ENCODE measurements around the gene RASA1.

RASA1 gene

DNA sequence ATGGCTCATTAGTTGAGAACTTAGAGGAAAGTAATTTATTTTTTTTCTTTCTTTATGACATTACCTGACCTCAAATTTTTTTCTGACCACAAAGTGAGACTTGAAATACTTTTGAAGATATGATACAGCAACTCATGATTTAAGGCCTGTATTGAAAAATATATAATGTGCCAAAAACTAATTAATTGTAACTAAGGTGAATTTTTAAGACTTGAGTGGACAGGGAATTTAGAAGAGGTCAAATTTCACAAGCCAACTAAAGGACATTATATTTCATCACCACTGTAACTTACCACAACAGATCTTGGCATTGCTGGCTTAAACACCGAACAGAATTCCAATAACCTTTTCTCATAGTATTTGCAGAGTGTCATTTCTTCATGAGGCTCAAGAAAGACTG lies 143.2 kb downstream of the RASA1 start:
- peak overlapping the region; percentile 68 for H3K4me3 Mint-ChIP-seq
- DNase-seq (ENCODE audit: low spot score in 2 of 2) = no peak
- H3K27me3 Mint-ChIP-seq = no peaks in the 10 kb centered on the region
- peak overlapping the region; percentile 94 for H3K27ac Mint-ChIP-seq
- H3K36me3 Mint-ChIP-seq = peaks cover 29% of the 10 kb centered on the region
- H3K9me3 Mint-ChIP-seq = no peaks in the 10 kb centered on the region
- peaks cover 34% of the 10 kb centered on the region for H3K4me1 Mint-ChIP-seq
- no peak for ATAC-seq (ENCODE audit: low read depth)

DNA sequence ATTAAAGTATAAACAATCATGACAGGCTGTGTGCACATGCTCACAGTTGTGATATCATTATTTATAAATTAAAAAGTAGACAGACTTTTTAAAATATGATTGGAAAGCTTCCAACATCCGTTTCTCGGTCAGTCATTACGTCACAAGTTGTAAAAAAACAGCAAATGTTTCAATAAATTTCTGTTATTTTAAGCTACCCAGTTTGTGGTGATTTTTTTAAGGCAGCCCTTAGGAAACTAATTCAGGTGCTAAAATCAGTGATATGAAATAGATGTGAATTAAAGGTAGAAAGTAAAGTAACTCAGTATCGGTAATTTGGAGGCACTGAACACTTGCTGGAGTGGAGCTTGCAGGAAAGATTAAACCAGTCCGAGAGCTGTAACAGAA lies 143.9 kb downstream of the RASA1 start:
- H3K27me3 Mint-ChIP-seq = no peaks in the 10 kb centered on the region
- DNase-seq (ENCODE audit: low spot score in 2 of 2) (no peak), ATAC-seq (ENCODE audit: low read depth) (no peak)
- peak overlapping the region; percentile 93 for H3K4me3 Mint-ChIP-seq
- peaks cover 30% of the 10 kb centered on the region for H3K4me1 Mint-ChIP-seq
- H3K36me3 Mint-ChIP-seq = peaks cover 24% of the 10 kb centered on the region
- no peaks in the 10 kb centered on the region for H3K9me3 Mint-ChIP-seq
- peak overlapping the region; percentile 94 for H3K27ac Mint-ChIP-seq

DNA sequence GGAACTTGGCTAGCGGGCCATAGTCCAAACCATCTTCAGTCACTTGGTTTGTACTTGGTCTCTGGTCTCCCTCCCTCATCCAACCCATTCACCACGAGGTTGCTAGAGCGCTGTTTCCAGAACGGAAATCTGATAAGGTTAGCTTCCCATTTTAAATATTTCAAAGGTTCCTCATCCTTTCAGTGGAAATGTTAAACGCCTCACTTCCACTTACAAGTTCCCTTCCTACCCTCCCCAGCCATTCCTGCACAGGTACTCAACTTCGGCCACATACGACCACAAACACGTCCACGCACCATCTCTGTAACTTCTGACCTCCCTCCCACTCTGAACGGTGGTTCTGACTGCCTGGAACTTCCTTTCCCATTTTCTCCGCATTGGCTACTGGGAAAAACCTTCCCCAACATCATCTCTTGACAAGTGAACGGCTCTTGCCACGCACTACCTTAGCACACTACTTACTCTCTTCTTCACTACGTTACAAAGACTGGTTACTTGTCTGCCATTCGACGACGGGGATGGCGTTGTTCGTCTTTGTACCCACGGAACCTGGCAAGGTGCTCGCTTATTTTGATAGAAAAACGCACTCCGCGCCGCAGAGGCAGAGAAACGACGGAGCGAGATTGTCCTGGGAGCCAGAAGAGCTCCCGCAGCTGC lies 144.4 kb downstream of the RASA1 start:
- peak; percentile 27 for ATAC-seq (ENCODE audit: low read depth)
- H3K4me1 Mint-ChIP-seq = peaks cover 24% of the 10 kb centered on the region
- peaks cover 19% of the 10 kb centered on the region for H3K36me3 Mint-ChIP-seq
- peak; percentile 12 to 28 for DNase-seq (ENCODE audit: low spot score in 2 of 2)
- no peaks in the 10 kb centered on the region for H3K27me3 Mint-ChIP-seq
- peak overlapping the region; percentile 93 for H3K4me3 Mint-ChIP-seq
- peak overlapping the region; percentile 94 for H3K27ac Mint-ChIP-seq
- no peaks in the 10 kb centered on the region for H3K9me3 Mint-ChIP-seq

DNA sequence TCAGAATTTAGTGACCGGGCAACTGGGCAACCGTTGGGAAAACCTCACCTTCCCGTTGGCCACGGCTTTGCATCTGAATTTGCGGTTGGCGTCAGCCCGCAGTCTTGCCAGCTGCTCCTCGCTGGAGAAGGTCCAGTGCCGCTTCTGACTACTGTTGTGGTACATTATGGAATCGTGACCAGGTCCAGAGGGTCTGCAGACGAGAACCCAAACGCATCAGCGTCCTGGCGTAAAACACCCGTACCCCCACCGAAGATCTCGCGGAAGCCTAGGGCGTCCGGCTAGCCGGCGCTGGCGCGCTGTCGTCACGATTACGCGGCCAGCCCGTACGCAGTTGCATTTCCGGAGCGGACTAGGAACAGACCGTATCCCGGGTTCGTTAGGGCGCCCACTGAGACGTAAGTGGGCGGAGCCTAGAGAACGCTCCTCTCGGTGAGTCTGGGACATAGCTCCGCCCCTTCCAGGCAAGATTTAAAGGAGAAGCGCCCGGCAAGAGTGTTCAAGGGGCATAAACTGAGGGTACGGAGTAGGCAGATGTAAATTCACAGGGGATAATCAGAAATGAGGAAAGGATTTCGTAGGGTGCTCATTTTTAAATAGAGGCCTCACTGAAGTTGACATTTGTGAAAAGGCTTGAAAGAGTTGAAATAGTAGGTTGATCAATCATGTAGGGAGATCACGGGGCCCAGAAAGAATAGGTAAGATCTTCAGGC lies 145.1 kb downstream of the RASA1 start, which contains the start of gene CCNH:
Gene CCNH, minus strand, starts transcription at position 301 of the 713 bp plus-strand sequence. Its CDS starts 136 bp downstream, at position 165.
- Mint-ChIP-seq H3K36me3 (peaks cover 13% of the 10 kb centered on the region), H3K4me1 (peaks cover 24% of the 10 kb centered on the region), H3K4me3 (peak within 1 kb of the TSS; percentile 93), H3K27ac (peak within 1 kb of the TSS; percentile 94), H3K9me3 (no peaks in the 10 kb centered on the region), H3K27me3 (no peaks in the 10 kb centered on the region)
- DNase-seq (ENCODE audit: low spot score in 2 of 2) = peak; percentile 86 to 94
- ATAC-seq (ENCODE audit: low read depth) = peak; percentile 94

DNA sequence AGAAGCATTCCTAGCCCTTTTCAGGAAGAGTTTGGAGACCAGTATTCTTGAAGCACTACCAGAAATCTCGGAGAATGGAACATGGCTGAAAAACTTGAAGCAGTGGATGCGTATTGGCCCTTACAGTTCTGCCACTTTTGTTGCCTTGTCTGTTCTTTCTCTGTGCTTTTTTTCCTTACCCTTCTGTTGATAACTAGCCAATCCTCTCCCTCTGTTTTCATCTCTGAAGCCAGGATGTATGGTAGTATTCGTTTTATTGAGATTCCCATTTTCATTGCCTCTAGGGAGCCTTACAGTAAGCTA lies 145.6 kb downstream of the RASA1 start:
- H3K4me1 Mint-ChIP-seq = peaks cover 22% of the 10 kb centered on the region
- peak overlapping the region; percentile 94 for H3K27ac Mint-ChIP-seq
- no peak for ATAC-seq (ENCODE audit: low read depth)
- no peaks in the 10 kb centered on the region for H3K9me3 Mint-ChIP-seq
- peaks cover 10% of the 10 kb centered on the region for H3K36me3 Mint-ChIP-seq
- DNase-seq (ENCODE audit: low spot score in 2 of 2) = no peak
- H3K4me3 Mint-ChIP-seq = peak overlapping the region; percentile 93
- no peaks in the 10 kb centered on the region for H3K27me3 Mint-ChIP-seq

DNA sequence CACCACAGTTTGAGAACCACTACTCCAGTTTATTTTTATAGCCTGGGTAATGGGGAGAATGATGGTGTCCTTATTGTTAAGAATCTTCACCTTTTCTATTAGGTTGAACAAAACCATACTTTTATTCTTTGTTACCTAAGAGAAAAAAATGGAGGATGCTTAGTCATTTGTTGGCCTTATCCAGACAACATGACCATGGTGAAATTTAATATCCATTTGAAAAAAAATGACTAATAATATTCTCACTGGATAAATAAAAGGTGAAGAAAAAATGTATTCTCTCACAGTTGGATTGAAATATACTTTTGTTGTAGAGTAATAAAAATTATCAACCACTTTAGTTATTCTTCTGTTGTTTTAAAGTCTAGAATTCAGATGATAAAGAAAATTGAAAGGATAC lies 150.8 kb downstream of the RASA1 start:
- Mint-ChIP-seq H3K27me3 (peaks cover 2% of the 10 kb centered on the region), H3K4me3 (no peak overlapping the region), H3K27ac (no peak overlapping the region), H3K4me1 (peaks cover 3% of the 10 kb centered on the region), H3K9me3 (no peaks in the 10 kb centered on the region), H3K36me3 (no peaks in the 10 kb centered on the region)
- ATAC-seq (ENCODE audit: low read depth) (no peak), DNase-seq (ENCODE audit: low spot score in 2 of 2) (no peak)

DNA sequence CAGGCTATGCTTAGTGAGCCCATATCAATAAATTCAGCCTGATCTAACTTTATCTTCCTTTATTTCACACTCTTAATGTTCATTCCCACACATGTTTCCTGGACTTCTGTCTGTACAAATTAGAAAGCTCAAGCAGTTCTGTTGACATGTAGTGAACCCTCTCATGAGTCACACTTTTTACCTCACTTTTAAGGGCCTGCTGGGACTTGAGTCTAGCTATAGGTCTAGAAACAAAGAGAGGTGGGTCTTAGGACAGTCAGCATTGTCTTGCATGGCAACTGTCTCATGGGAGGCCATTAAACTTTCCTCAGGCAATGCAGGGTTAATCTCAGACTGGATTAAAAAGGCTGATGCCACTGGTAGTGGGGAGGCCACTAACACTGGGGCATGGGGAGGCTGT lies 153.6 kb downstream of the RASA1 start:
- ATAC-seq (ENCODE audit: low read depth) (no peak), DNase-seq (ENCODE audit: low spot score in 2 of 2) (no peak)
- Mint-ChIP-seq H3K27me3 (peaks cover 2% of the 10 kb centered on the region), H3K36me3 (no peaks in the 10 kb centered on the region), H3K4me3 (no peak overlapping the region), H3K4me1 (no peaks in the 10 kb centered on the region), H3K27ac (no peak overlapping the region), H3K9me3 (no peaks in the 10 kb centered on the region)

DNA sequence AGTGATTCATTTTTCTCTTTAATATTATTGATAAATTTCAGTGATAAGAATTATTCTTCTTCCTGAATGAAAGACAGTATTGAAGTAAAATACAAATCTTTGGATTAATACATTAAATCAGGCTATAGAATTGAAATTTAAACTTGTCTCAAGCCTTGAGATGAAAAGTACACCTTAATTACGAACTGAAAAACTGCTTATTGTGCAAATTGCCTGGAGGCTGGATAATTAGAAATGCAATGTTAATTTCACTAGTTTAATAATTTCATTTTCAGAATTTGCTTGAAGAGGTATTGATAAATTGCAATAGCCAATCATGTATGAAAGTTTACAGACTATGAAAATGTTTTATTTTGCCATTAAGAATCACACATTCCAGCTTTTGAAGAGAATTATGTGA lies 156.1 kb downstream of the RASA1 start:
- ATAC-seq (ENCODE audit: low read depth) (no peak), DNase-seq (ENCODE audit: low spot score in 2 of 2) (no peak)
- Mint-ChIP-seq H3K36me3 (no peaks in the 10 kb centered on the region), H3K4me1 (no peaks in the 10 kb centered on the region), H3K4me3 (no peak overlapping the region), H3K9me3 (no peaks in the 10 kb centered on the region), H3K27ac (no peak overlapping the region), H3K27me3 (peaks cover 4% of the 10 kb centered on the region)

DNA sequence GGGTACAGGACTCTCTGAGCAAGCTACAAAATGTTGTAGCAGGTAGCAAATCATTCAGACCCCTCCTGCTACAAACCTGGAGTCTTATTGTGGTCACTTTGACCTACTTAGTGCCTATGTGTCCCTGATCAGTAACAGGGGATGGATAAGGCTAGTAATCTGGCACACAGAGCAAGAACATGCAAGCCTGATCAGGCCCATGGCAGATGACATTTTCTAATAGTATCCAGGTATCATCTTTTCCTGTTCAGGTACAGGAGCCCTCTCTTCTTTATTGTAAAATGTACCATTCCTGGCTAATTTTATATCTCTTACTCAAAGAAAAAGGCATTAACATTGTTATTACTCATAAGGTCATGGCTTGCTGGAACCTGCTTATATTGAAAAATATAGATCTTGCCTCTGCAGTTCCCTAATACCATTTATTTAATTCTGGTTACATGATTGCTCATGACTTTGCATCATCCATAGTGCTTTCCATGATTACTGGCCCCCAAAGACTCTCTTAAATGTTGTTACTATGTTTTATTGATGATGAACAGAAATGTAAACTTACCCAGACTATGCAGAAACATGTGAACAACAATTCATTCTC lies 163.3 kb downstream of the RASA1 start:
- H3K4me1 Mint-ChIP-seq = no peaks in the 10 kb centered on the region
- ATAC-seq (ENCODE audit: low read depth) = no peak
- no peak for DNase-seq (ENCODE audit: low spot score in 2 of 2)
- no peak overlapping the region for H3K4me3 Mint-ChIP-seq
- H3K27ac Mint-ChIP-seq = no peak overlapping the region
- no peaks in the 10 kb centered on the region for H3K36me3 Mint-ChIP-seq
- H3K27me3 Mint-ChIP-seq = peaks cover 12% of the 10 kb centered on the region
- no peaks in the 10 kb centered on the region for H3K9me3 Mint-ChIP-seq

DNA sequence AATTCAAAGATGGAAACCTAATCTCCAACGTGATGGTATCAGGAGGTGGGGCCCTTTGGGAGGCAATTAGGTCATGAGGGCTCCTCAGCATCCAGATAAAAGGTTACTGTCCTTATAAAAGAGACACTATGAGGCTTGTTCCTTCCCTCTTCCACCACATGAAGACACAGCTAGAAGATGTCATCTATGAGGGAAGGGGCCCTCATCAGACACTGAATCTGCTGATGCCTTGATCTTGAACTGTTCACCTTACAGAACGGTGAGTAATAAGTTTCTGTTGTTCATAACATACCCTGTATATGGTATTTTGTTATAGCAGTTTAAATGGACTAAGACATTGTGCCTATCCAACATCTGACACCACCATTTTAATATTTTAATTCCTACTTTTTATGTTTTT lies 164.8 kb downstream of the RASA1 start:
- H3K36me3 Mint-ChIP-seq = no peaks in the 10 kb centered on the region
- DNase-seq (ENCODE audit: low spot score in 2 of 2) (no peak), ATAC-seq (ENCODE audit: low read depth) (no peak)
- H3K27me3 Mint-ChIP-seq = peaks cover 10% of the 10 kb centered on the region
- no peak overlapping the region for H3K27ac Mint-ChIP-seq
- H3K4me1 Mint-ChIP-seq = no peaks in the 10 kb centered on the region
- no peaks in the 10 kb centered on the region for H3K9me3 Mint-ChIP-seq
- H3K4me3 Mint-ChIP-seq = no peak overlapping the region

DNA sequence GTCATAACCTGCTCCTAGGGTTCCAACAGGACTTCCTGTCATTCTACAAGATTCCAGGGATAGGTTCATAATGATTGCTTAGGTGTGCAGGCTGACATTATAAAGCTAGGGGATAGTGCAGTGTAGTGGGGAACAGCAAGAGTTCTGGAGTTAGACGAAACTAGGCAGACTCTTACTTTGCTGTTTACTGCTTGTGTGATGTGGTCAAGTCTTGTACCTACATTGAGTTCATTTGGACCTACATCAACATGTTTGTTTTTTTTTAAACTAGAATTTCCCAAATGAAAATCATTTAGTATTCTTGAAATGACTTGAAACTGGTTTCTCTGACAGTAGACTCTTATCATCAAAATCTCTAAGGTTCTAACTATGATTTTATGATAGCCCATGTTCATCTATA lies 166.3 kb downstream of the RASA1 start:
- ATAC-seq (ENCODE audit: low read depth) = no peak
- Mint-ChIP-seq H3K27ac (no peak overlapping the region), H3K4me3 (no peak overlapping the region), H3K27me3 (peaks cover 10% of the 10 kb centered on the region), H3K4me1 (no peaks in the 10 kb centered on the region), H3K9me3 (no peaks in the 10 kb centered on the region), H3K36me3 (no peaks in the 10 kb centered on the region)
- no peak for DNase-seq (ENCODE audit: low spot score in 2 of 2)

DNA sequence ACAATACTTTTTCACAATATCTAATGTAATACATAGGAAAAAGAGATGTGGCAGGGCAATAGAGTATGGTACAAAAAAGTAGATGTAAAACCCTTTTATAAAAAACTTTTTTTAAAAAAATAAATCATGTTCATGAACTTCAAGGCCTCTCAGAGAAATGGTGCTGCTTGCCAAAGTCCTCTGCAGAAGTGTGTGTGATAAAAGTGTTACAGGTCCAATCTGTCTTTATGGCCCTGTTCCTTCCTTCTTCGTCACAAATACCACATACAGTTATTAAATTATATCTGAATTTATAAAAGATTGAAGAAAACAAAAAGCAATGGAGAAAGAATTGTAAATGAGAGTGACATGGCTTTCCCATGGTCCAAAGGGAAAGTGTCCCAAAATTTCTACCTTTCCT lies 166.8 kb downstream of the RASA1 start:
- H3K9me3 Mint-ChIP-seq = no peaks in the 10 kb centered on the region
- no peaks in the 10 kb centered on the region for H3K36me3 Mint-ChIP-seq
- H3K27me3 Mint-ChIP-seq = peaks cover 8% of the 10 kb centered on the region
- no peak overlapping the region for H3K4me3 Mint-ChIP-seq
- DNase-seq (ENCODE audit: low spot score in 2 of 2) (no peak), ATAC-seq (ENCODE audit: low read depth) (no peak)
- H3K27ac Mint-ChIP-seq = no peak overlapping the region
- H3K4me1 Mint-ChIP-seq = no peaks in the 10 kb centered on the region

DNA sequence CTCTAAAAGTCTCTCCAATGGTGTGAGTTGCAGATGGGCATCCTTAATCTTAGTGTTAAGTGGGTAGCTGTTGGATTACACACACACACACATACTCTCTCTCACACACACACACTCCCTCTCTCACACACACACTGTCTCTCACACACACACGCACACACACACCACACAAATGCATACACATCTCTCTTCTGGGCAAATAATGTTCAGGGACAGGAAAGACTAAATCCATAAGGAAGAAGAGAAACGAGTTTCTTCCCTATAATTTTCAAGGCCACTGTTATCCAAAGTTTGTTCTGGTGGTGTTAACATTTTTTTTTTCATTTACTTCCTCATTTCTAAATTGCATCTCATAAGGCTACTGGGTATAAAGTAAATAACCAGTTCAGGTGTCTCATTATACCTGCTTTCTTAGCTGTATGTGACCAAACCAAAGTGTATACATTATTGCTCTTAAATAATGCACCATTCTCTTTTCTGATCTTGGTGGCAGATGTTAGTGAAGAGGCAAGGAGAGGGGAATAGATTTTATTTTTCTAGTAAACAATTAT lies 167.5 kb downstream of the RASA1 start:
- ATAC-seq (ENCODE audit: low read depth) (no peak), DNase-seq (ENCODE audit: low spot score in 2 of 2) (no peak)
- Mint-ChIP-seq H3K4me3 (no peak overlapping the region), H3K27me3 (peaks cover 8% of the 10 kb centered on the region), H3K4me1 (no peaks in the 10 kb centered on the region), H3K9me3 (no peaks in the 10 kb centered on the region), H3K27ac (no peak overlapping the region), H3K36me3 (no peaks in the 10 kb centered on the region)

DNA sequence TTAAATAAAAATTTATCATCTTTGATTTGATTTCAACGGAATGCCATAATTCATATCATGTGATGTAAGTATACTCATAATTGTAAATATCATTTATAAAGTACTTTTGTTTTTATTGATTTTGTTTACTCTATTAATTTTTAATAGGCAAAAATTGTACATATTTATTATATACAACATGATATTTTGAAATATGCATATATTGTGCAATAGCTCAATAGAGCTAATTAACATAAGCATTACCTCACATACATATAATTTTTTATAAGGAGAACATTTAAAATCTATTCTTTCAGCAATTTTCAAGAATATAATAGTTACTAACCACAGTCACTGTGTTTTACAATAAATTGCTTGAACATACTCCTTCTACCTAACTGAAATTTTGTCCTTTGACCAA lies 170.0 kb downstream of the RASA1 start:
- DNase-seq (ENCODE audit: low spot score in 2 of 2) = no peak
- no peak for ATAC-seq (ENCODE audit: low read depth)
- no peaks in the 10 kb centered on the region for H3K9me3 Mint-ChIP-seq
- H3K36me3 Mint-ChIP-seq = no peaks in the 10 kb centered on the region
- no peak overlapping the region for H3K27ac Mint-ChIP-seq
- peaks cover 2% of the 10 kb centered on the region for H3K27me3 Mint-ChIP-seq
- H3K4me1 Mint-ChIP-seq = no peaks in the 10 kb centered on the region
- no peak overlapping the region for H3K4me3 Mint-ChIP-seq
